Esophagus squamous epithelium (tissue), 5 donors: ENCODE data around the gene IL34. TPM values are rescaled to one million over a fixed set of nuclear protein-coding genes. Genes with fewer than 3 reads are reported as not detected.
"Not testable (repeated sequence)": the region's sequence is repeated elsewhere in the genome, so short reads cannot be mapped to it uniquely, and the experiment has no call there.

Experiments
- DNase-seq: peaks from one replicate; lab custom pipeline; 2025; lab: John Stamatoyannopoulos, UW
- H3K27ac ChIP-seq, 4 donors: fragments of 200-600 bp; sonication (generic); one replicate each; pipeline ENCODE4 v1.5.1; 2016 to 2019; ENCODE audit warnings: mild to moderate bottlenecking in 1 of 4
- H3K27me3 ChIP-seq, 4 donors: fragments of 200-600 bp; sonication (generic); 1 replicate in 3 of 4; 2 replicates in 1 of 4; pipeline versions ENCODE4 v1.5.1 to v1.6.0; 2017 to 2021; ENCODE audit warnings: antibody characterized with exemption in 1 of 4
- H3K36me3 ChIP-seq, 3 donors: fragments of 200-600 bp; sonication (generic); one replicate each; pipeline ENCODE4 v1.5.1; 2016 to 2019
- H3K4me1 ChIP-seq, 3 donors: fragments of 200-600 bp; sonication (generic); one replicate each; pipeline ENCODE4 v1.5.1; 2017 to 2019
- H3K4me3 ChIP-seq, 4 donors: fragments of 200-600 bp; sonication (generic); 1 replicate in 3 of 4; 2 replicates in 1 of 4; pipeline ENCODE4 v1.5.1; 2016 to 2019; ENCODE audit warnings: mild to moderate bottlenecking in 2 of 4, moderate library complexity in 1 of 4
- H3K9me3 ChIP-seq, 3 donors: fragments of 200-600 bp; sonication (generic); one replicate each; pipeline ENCODE4 v1.5.1; 2016 to 2019
- POLR2A ChIP-seq, 4 donors: fragments of 450-650 bp; IDR thresholded peaks; one replicate each; pipeline ENCODE4 v1.6.1; 2017; ENCODE audit warnings: antibody characterized with exemption in 4 of 4, mild to moderate bottlenecking in 4 of 4, moderate library complexity in 3 of 4
- WGBS, 2 donors: methylation state at CpG; one replicate each; pipeline ENCODE4 v1.1.5; 2018; 5-methylcytosine and 5-hydroxymethylcytosine counted together
- intact Hi-C: fragments of 100-400 bp; cut with DNase I; formaldehyde crosslinking; loops from one replicate; pipeline ENCODE4 v1.15.0; 2022
- total RNA-seq, 4 donors: library from RNA; depleted of rRNA; stranded (reverse); fragments of >200 nt; gene quantifications; one replicate each; pipeline ENCODE4 v1.1.0, GENCODE V29; 2016
- TF ChIP-seq, protein P1 (sequence below), 6 experiments: fragments of 450-650 bp in 4 of 6; fragments of 200-600 bp in 2 of 6; sonication (generic) in 2 of 6; IDR thresholded peaks; one replicate each; pipeline ENCODE4 v1.5.1; 2016 to 2019; ENCODE audit warnings: antibody characterized with exemption in 6 of 6, mild to moderate bottlenecking in 4 of 6, moderate library complexity in 4 of 6
- donor health status: DM: yes; HTN: yes; CAD: no.

Gene IL34
- total RNA-seq, 4 donors from 2014 or later, result 3.2 to 26.6 (median 9.1) TPM

DNA sequence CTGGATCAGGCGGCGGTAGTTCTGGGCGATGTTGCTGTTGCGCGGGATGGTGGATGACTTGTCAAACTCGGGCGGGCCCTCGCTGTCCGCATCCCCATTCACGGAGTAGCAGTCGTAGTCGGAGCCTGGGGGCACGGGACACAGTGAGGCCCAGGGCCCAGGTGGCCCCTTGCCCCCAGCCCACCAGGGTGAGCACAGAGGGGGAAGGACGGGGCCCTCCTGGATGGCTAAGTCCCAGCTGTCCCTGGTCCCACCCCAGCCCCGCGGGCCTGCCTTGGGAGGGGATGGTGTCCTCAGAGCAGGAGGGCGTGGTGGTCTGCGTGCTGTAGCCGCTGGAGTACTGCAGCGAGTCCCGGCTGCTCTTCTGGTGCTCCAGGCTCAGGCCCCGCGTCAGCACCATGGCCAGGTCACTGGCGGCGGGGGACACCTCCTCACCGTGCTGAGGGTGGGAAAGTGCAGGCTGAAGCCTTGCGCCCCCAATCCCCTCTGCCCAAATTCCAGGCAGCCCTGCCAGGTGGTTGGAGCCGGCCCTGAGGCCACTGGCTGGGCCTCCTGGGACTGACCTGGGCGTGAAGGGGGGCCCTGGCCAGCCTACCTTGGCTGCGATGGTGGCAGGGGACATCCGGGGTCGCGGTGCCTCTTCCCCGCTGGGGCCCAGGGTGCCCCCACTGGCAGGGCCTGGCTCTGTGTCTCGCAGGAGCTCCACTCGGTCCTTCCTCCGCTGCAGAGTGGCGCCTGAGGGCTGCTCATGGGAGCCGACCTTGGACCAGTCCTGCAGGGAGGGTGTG lies 18.2 kb downstream of the IL34 start:
- DNase-seq, result no peak
- no peaks in the 10 kb centered on the region for H3K27me3 ChIP-seq
- TF ChIP-seq POLR2A (IDR thresholded peaks at IDR 0.05), result no peak
- TF ChIP-seq, protein P1, sequence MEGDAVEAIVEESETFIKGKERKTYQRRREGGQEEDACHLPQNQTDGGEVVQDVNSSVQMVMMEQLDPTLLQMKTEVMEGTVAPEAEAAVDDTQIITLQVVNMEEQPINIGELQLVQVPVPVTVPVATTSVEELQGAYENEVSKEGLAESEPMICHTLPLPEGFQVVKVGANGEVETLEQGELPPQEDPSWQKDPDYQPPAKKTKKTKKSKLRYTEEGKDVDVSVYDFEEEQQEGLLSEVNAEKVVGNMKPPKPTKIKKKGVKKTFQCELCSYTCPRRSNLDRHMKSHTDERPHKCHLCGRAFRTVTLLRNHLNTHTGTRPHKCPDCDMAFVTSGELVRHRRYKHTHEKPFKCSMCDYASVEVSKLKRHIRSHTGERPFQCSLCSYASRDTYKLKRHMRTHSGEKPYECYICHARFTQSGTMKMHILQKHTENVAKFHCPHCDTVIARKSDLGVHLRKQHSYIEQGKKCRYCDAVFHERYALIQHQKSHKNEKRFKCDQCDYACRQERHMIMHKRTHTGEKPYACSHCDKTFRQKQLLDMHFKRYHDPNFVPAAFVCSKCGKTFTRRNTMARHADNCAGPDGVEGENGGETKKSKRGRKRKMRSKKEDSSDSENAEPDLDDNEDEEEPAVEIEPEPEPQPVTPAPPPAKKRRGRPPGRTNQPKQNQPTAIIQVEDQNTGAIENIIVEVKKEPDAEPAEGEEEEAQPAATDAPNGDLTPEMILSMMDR (IDR thresholded peaks at IDR 0.05), result no peak
- no peaks in the 10 kb centered on the region for H3K9me3 ChIP-seq
- no peak overlapping the region for H3K4me3 ChIP-seq
- intact Hi-C loops, result no loop called here
- H3K27ac ChIP-seq, result no peak overlapping the region
- no CpG with 5 or more reads among the region's 39 CpGs for WGBS, 2 donors
- peaks cover 35 to 81% (median 39%) of the 10 kb centered on the region in 3 donors for H3K36me3 ChIP-seq
- H3K4me1 ChIP-seq, result peaks cover 0 to 21% (median 0%) of the 10 kb centered on the region in 3 donors

GRCh38 chr16:70665113-70665694 lies 18.8 kb downstream of the IL34 start:
- WGBS, 2 donors, result 74 to 95% methylated on average over 6 to 8 of the region's 14 CpGs

DNA sequence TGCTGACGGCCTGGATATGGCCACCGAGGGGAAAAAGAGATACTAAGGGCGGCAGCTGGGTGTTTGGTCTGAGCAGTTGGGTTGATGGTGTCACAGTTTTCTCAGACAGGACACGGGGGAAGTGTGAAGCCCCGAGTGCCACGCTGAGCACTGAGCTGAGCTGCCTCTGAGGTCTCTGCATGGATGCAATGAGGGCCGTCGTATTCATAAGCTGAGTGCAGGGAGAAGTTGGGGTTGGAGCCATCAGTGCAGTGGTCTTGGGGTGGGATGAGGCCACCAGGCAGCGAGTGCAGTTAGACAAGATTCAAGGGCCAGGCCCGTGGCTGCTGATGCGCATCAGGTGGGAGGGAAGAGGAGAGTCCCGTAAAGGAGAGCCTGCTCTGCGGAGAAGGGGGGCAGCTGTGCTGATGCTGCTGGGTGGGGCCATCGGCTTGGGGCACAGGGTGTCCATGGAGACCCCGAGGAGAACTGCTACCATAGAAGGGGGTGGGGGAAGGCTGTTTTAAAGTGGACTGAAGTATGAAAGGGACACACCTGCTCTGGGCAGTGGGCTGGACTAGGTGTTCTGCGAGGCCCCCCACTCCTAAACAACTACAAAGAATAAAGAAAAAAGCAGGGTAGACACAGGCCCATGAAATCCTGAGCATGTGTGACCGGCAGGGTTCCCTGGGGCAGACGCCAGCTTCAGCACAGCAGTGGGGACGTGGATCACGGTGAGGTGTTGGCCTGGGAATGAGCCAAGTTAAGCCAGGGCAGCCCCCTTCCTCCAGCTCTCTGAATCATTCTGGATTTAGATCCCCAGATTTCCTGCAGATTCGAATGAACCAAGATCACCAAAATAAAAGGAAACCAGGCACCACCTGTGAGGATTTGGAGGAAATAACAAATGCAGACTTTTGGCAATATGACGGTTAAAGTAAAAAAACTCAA lies 19.7 kb downstream of the IL34 start:
- Histone ChIP-seq H3K36me3 (peaks cover 35 to 97% (median 45%) of the 10 kb centered on the region in 3 donors), H3K27me3 (no peaks in the 10 kb centered on the region), H3K4me1 (peaks cover 0 to 17% (median 0%) of the 10 kb centered on the region in 3 donors), H3K4me3 (no peak overlapping the region), H3K27ac (no peak overlapping the region), H3K9me3 (no peaks in the 10 kb centered on the region)
- intact Hi-C loops, result no loop called here
- no peak for TF ChIP-seq POLR2A (IDR thresholded peaks at IDR 0.05)
- TF ChIP-seq, protein P1 (IDR thresholded peaks at IDR 0.05), result no peak
- WGBS, 2 donors, result 79 to 84% methylated on average over 21 to 22 of the region's 22 CpGs
- DNase-seq, result no peak

More at GRCh38 chr16:70665113-70665694, 18.8 kb downstream of the IL34 start:
- no peak overlapping the region for H3K27ac ChIP-seq
- H3K9me3 ChIP-seq, result no peaks in the 10 kb centered on the region
- intact Hi-C loops, result no loop called here
- TF ChIP-seq, protein P1 (IDR thresholded peaks at IDR 0.05), result no peak
- TF ChIP-seq POLR2A (IDR thresholded peaks at IDR 0.05), result no peak
- peaks cover 0 to 21% (median 0%) of the 10 kb centered on the region in 3 donors for H3K4me1 ChIP-seq
- H3K27me3 ChIP-seq, result no peaks in the 10 kb centered on the region
- no peak for DNase-seq
- peaks cover 35 to 88% (median 45%) of the 10 kb centered on the region in 3 donors for H3K36me3 ChIP-seq
- H3K4me3 ChIP-seq, result no peak overlapping the region

DNA sequence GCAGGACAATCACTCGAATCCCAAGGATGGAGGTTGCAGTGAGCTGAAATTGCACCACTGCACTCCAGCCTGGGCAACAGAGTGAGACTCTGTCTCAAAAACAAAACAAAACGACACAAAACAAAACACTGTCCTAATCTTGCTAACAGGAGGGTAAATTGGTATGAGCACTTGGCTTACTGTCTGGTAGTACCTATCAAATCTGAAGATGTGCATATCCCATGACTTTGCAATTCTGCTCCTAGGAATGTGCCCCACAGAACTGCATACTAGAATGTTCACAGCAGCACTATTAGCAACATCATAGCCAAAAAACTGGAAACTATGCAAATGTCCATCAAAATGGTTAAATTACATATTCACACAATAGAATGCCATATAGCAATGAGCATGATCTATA lies 23.8 kb downstream of the IL34 start:
- intact Hi-C loops, result no loop called here

DNA sequence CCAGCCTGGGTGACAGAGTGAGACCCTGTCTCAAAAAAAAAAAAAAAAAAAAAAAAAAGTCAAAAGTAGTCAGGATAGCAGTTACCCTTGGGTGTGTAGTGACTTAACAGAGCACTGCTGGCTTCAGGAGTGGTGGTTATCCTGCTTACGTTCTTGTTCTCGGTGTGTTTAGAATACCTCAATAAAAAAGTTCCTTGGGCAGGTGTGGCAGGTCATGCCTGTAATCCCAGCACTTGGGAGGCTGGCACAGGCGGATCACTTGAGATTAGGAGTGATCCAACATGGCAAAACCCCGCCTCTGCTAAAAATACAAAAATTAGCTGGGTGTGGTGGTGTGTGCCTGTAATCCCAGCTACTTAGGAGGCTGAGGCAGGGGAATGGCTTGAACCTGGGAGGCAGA lies 24.6 kb downstream of the IL34 start:
- H3K9me3 ChIP-seq, H3K27me3 ChIP-seq, H3K4me1 ChIP-seq, H3K27ac ChIP-seq, DNase-seq, H3K4me3 ChIP-seq, intact Hi-C loops: not testable (repeated sequence)
- 63 to 80% methylated on average over 3 to 4 of the region's 4 CpGs for WGBS, 2 donors
- peaks cover 6 to 100% (median 19%) of the 10 kb centered on the region in 3 donors for H3K36me3 ChIP-seq

More for the DNA sequence above, 23.8 kb downstream of the IL34 start:
- Histone ChIP-seq H3K4me1 (no peaks in the 10 kb centered on the region), H3K27me3 (no peaks in the 10 kb centered on the region), H3K36me3 (peaks cover 13 to 100% (median 22%) of the 10 kb centered on the region in 3 donors), H3K4me3 (no peak overlapping the region), H3K27ac (no peak overlapping the region), H3K9me3 (no peaks in the 10 kb centered on the region)
- DNase-seq, result no peak
- TF ChIP-seq, protein P1 (IDR thresholded peaks at IDR 0.05), result no peak
- no peak for TF ChIP-seq POLR2A (IDR thresholded peaks at IDR 0.05)
- 81 to 90% methylated on average over 2 of the region's 2 CpGs for WGBS, 2 donors
